CD4-positive, alpha-beta memory T cell (primary cell): Measurements from ENCODE around the gene TRIM23. TPM values are rescaled to one million over a fixed set of nuclear protein-coding genes. Genes with fewer than 3 reads are reported as not detected.

Experiments used
- CTCF ChIA-PET: fragments of 350-600 bp; sonication (Branson Sonifier 250); formaldehyde crosslinking; loops from one replicate; lab custom pipeline; 2021; ENCODE audit warnings: inconsistent platforms; ENCODE audit not compliant: partially characterized antibody; lab: Charles Lee
- POLR2A ChIA-PET: fragments of 350-600 bp; sonication (Branson Sonifier 250); formaldehyde crosslinking; loops from one replicate; lab custom pipeline; 2021; ENCODE audit not compliant: partially characterized antibody; lab: Charles Lee
- DNase-seq, 5 donors: peaks; one replicate each; pipeline versions ENCODE4 v3.0.0 to v3.0.0-alpha.2; 2020 to 2022; ENCODE audit warnings: mixed read lengths in 1 of 5
- H3K27ac ChIP-seq: one replicate; pipeline ENCODE4 v1.7.0; 2013; ENCODE audit warnings: low read depth, low read length
- H3K27me3 ChIP-seq: 2 replicates; pipeline ENCODE4 v1.7.0; 2013; ENCODE audit warnings: mild to moderate bottlenecking, low read length, moderate library complexity; ENCODE audit not compliant: insufficient read depth
- H3K36me3 ChIP-seq: 2 replicates; pipeline ENCODE4 v1.7.0; 2013; ENCODE audit warnings: mild to moderate bottlenecking, low read length, moderate library complexity; ENCODE audit not compliant: insufficient read depth
- H3K4me1 ChIP-seq: 2 replicates; pipeline ENCODE4 v1.7.0; 2013; ENCODE audit warnings: mild to moderate bottlenecking, low read length, moderate library complexity; ENCODE audit not compliant: insufficient read depth
- H3K4me3 ChIP-seq, 2 donors: one replicate each; pipeline ENCODE4 v1.7.0; 2013; ENCODE audit warnings: low read length in 2 of 2, mild to moderate bottlenecking in 1 of 2
- H3K9me3 ChIP-seq, 2 donors: one replicate each; pipeline ENCODE4 v1.7.0; 2013; ENCODE audit warnings: low read length in 2 of 2, control low read depth in 1 of 2; ENCODE audit not compliant: control insufficient read depth in 1 of 2
- H3K27ac Mint-ChIP-seq, 7 donors: one replicate each; pipeline ENCODE4 v1.8.0; 2020 to 2021; ENCODE audit warnings: mixed read lengths in 7 of 7, mild to moderate bottlenecking in 6 of 7, inconsistent platforms in 3 of 7, moderate library complexity in 3 of 7
- H3K27me3 Mint-ChIP-seq, 2 donors: one replicate each; pipeline ENCODE4 v1.8.0; 2020 to 2021; ENCODE audit warnings: mixed read lengths in 2 of 2
- H3K36me3 Mint-ChIP-seq, 2 donors: one replicate each; pipeline ENCODE4 v1.8.0; 2020 to 2021; ENCODE audit warnings: mixed read lengths in 2 of 2, inconsistent platforms in 1 of 2, mild to moderate bottlenecking in 1 of 2
- H3K4me1 Mint-ChIP-seq, 4 donors: one replicate each; pipeline ENCODE4 v1.8.0; 2020 to 2021; ENCODE audit warnings: mixed read lengths in 4 of 4, mild to moderate bottlenecking in 1 of 4
- H3K4me3 Mint-ChIP-seq, 8 donors: one replicate each; pipeline ENCODE4 v1.8.0; 2020 to 2021; ENCODE audit warnings: mixed read lengths in 8 of 8, mild to moderate bottlenecking in 7 of 8, moderate library complexity in 6 of 8, inconsistent platforms in 3 of 8
- H3K9me3 Mint-ChIP-seq, 8 donors: one replicate each; pipeline ENCODE4 v1.8.0; 2020 to 2021; ENCODE audit warnings: mixed read lengths in 8 of 8, mild to moderate bottlenecking in 5 of 8, inconsistent platforms in 3 of 8, moderate library complexity in 1 of 8
- intact Hi-C: fragments of 100-400 bp; cut with micrococcal nuclease; formaldehyde crosslinking; loops from one replicate; pipeline ENCODE4 v1.15.1; 2023
- polyA plus RNA-seq, 2 donors: library from polyadenylated mRNA; unstranded; fragments of 300-500 nt; fragmentation: Illumina TruSeq; gene quantifications; one replicate each; pipeline ENCODE4 v1.2.3, GENCODE V29; 2021
- total RNA-seq, 2 experiments: library from RNA; stranded (reverse); gene quantifications; one replicate each; pipeline ENCODE4 v1.2.3, GENCODE V29; 2021

TRIM23 gene
- total and polyA plus RNA-seq, 4 experiments from 2014 or later: 10.2 to 25.4 (median 17.2) TPM

GRCh38 chr5:65646938-65647337 lies 22.8 kb upstream of the TRIM23 start:
- Mint-ChIP-seq H3K27me3 (no peaks in the 10 kb centered on the region), H3K4me3 (no peak overlapping the region), H3K9me3 (no peaks in the 10 kb centered on the region), H3K27ac (peak overlapping the region in 2 of 7 donors; percentile 51 to 64), H3K36me3 (peaks cover 18 to 31% of the 10 kb centered on the region in 2 donors), H3K4me1 (peaks cover 0 to 3% (median 1%) of the 10 kb centered on the region in 4 donors)
- Histone ChIP-seq H3K36me3 (no peaks in the 10 kb centered on the region), H3K27ac (no peak overlapping the region), H3K4me3 (no peak overlapping the region), H3K27me3 (no peaks in the 10 kb centered on the region), H3K9me3 (no peaks in the 10 kb centered on the region), H3K4me1 (no peaks in the 10 kb centered on the region)
- CTCF ChIA-PET: no interaction called here
- POLR2A ChIA-PET: no interaction called here
- DNase-seq: no peak
- intact Hi-C loops: no loop called here

- H3K4me1 Mint-ChIP-seq: peaks cover 0 to 4% (median under 1%) of the 10 kb centered on the region in 4 donors
- H3K27ac ChIP-seq: no peak overlapping the region
- no peak overlapping the region for H3K4me3 ChIP-seq
- no peaks in the 10 kb centered on the region for H3K4me1 ChIP-seq
- no peaks in the 10 kb centered on the region for H3K27me3 ChIP-seq
- H3K36me3 ChIP-seq: peaks cover 13% of the 10 kb centered on the region
- no peaks in the 10 kb centered on the region for H3K27me3 Mint-ChIP-seq
- CTCF ChIA-PET: no interaction called here
- no peak for DNase-seq
- H3K27ac Mint-ChIP-seq: no peak overlapping the region
- POLR2A ChIA-PET: interaction anchor here (0.7 kb wide), 1 partner anchor 16 kb away, joined by 4 read pairs; the partner anchor contains the start of genes SHLD3, TRAPPC13 and TRIM23
- H3K36me3 Mint-ChIP-seq: peaks cover 25 to 37% of the 10 kb centered on the region in 2 donors
- H3K9me3 Mint-ChIP-seq: no peaks in the 10 kb centered on the region
- H3K9me3 ChIP-seq: no peaks in the 10 kb centered on the region
- H3K4me3 Mint-ChIP-seq: no peak overlapping the region
- intact Hi-C loops: no loop called here
These were observed 16.1 kb upstream of the TRIM23 start for GRCh38 chr5:65640240-65640639.

GRCh38 chr5:65630981-65631380 lies 6.8 kb upstream of the TRIM23 start:
- Histone ChIP-seq H3K36me3 (peaks cover 10% of the 10 kb centered on the region), H3K9me3 (no peaks in the 10 kb centered on the region), H3K27me3 (no peaks in the 10 kb centered on the region), H3K27ac (no peak overlapping the region), H3K4me1 (peaks cover 5% of the 10 kb centered on the region), H3K4me3 (no peak overlapping the region)
- Mint-ChIP-seq H3K36me3 (peaks cover 12 to 33% of the 10 kb centered on the region in 2 donors), H3K4me1 (peaks cover 12 to 26% (median 18%) of the 10 kb centered on the region in 4 donors), H3K4me3 (no peak overlapping the region), H3K27ac (peak overlapping the region in 3 of 7 donors; percentile 4 to 24 (median 19)), H3K9me3 (no peaks in the 10 kb centered on the region), H3K27me3 (no peaks in the 10 kb centered on the region)
- CTCF ChIA-PET: no interaction called here
- POLR2A ChIA-PET: no interaction called here
- no peak for DNase-seq
- intact Hi-C loops: no loop called here

GRCh38 chr5:65625743-65626142 lies 1.6 kb upstream of the TRIM23 start:
- peak overlapping the region; percentile 74 to 98 for H3K4me3 ChIP-seq
- POLR2A ChIA-PET: interaction anchor here (0.9 to 3.4 kb wide), 3 partner anchors 63 to 299 kb away, joined by 3 to 70 read pairs (median 7); partner anchors contain the start of genes CENPK and PPWD1
- peak overlapping the region; percentile 26 to 100 (median 98) for H3K4me3 Mint-ChIP-seq
- peaks cover 0 to 2% (median 0%) of the 10 kb centered on the region in 8 donors for H3K9me3 Mint-ChIP-seq
- no peak for DNase-seq
- CTCF ChIA-PET: interaction anchor here (0.8 to 1.0 kb wide), 2 partner anchors 16 to 62 kb away, joined by 3 read pairs; partner anchors contain the start of genes CENPK and PPWD1
- peaks cover 9 to 40% of the 10 kb centered on the region in 2 donors for H3K36me3 Mint-ChIP-seq
- peak overlapping the region; percentile 32 to 100 (median 99) for H3K27ac Mint-ChIP-seq
- H3K27me3 Mint-ChIP-seq: peaks cover 2 to 3% of the 10 kb centered on the region in 2 donors
- H3K27ac ChIP-seq: peak overlapping the region; percentile 79
- H3K36me3 ChIP-seq: peaks cover 6% of the 10 kb centered on the region
- intact Hi-C loops: loop anchor here (2.0 kb wide), 2 partner anchors 519 to 857 kb away; partner anchors contain the start of genes CWC27, SREK1 and SREK1IP1
- no peaks in the 10 kb centered on the region for H3K9me3 ChIP-seq
- peaks cover 29 to 62% (median 42%) of the 10 kb centered on the region in 4 donors for H3K4me1 Mint-ChIP-seq
- H3K27me3 ChIP-seq: no peaks in the 10 kb centered on the region
- peaks cover 34% of the 10 kb centered on the region for H3K4me1 ChIP-seq

- Mint-ChIP-seq H3K9me3 (peaks cover 0 to 2% (median 0%) of the 10 kb centered on the region in 8 donors), H3K27me3 (peaks cover 2 to 3% of the 10 kb centered on the region in 2 donors), H3K27ac (peak within 1 kb of the TSS; percentile 97 to 100 (median 99)), H3K4me1 (peaks cover 28 to 68% (median 42%) of the 10 kb centered on the region in 4 donors), H3K36me3 (peaks cover 8 to 35% of the 10 kb centered on the region in 2 donors), H3K4me3 (peak within 1 kb of the TSS; percentile 96 to 100 (median 99))
- ChIA-PET POLR2A (interaction anchor here (0.9 to 3.4 kb wide), 11 partner anchors 16 to 857 kb away, joined by 3 to 70 read pairs (median 6); partner anchors contain the start of genes ADAMTS6, CENPK, CWC27 and NLN), CTCF (interaction anchor here (1.0 to 1.6 kb wide), 4 partner anchors 8 to 557 kb away, joined by 3 to 5 read pairs (median 3); no protein-coding TSS in a partner anchor)
- Histone ChIP-seq H3K4me3 (peak within 1 kb of the TSS; percentile 74 to 98), H3K4me1 (peaks cover 34% of the 10 kb centered on the region), H3K36me3 (peaks cover 6% of the 10 kb centered on the region), H3K9me3 (no peaks in the 10 kb centered on the region), H3K27ac (peak within 1 kb of the TSS; percentile 79), H3K27me3 (no peaks in the 10 kb centered on the region)
- DNase-seq: peak; percentile 90 to 93 (median 92)
- intact Hi-C loops: loop anchor here (1.0 to 5.0 kb wide), 7 partner anchors 38 to 856 kb away; partner anchors contain the start of genes CENPK, CWC27, ERBIN and NLN
These were observed 730 bp upstream of the TRIM23 start, which contains the start of the genes SHLD3 and TRAPPC13 for GRCh38 chr5:65624571-65625555. TSS of gene SHLD3 (plus strand) at chr5:65625027. CDS start at chr5:65629588, 4,561 bp downstream. TSS of gene TRAPPC13 (plus strand) at chr5:65625027. CDS start at chr5:65625061, 34 bp downstream.

- DNase-seq: peak in 2 of 5 donors; percentile 3 to 9
- H3K4me3 ChIP-seq: peak overlapping the region; percentile 56 to 74
- peaks cover 34% of the 10 kb centered on the region for H3K4me1 ChIP-seq
- Mint-ChIP-seq H3K27ac (peak overlapping the region; percentile 97 to 100 (median 99)), H3K9me3 (peaks cover 0 to 2% (median 0%) of the 10 kb centered on the region in 8 donors), H3K4me1 (peaks cover 28 to 74% (median 42%) of the 10 kb centered on the region in 4 donors), H3K36me3 (peaks cover 10 to 32% of the 10 kb centered on the region in 2 donors), H3K4me3 (peak overlapping the region; percentile 96 to 100 (median 99)), H3K27me3 (peaks cover 2 to 3% of the 10 kb centered on the region in 2 donors)
- H3K9me3 ChIP-seq: no peaks in the 10 kb centered on the region
- H3K27me3 ChIP-seq: no peaks in the 10 kb centered on the region
- CTCF ChIA-PET: interaction anchor here (0.9 to 1.6 kb wide), 4 partner anchors 10 to 558 kb away, joined by 3 to 5 read pairs (median 4); partner anchors contain the start of genes CENPK and PPWD1
- no peaks in the 10 kb centered on the region for H3K36me3 ChIP-seq
- intact Hi-C loops: loop anchor here (5.0 kb wide), 1 partner anchor 36 kb away; no protein-coding TSS in a partner anchor
- POLR2A ChIA-PET: interaction anchor here (0.9 to 3.4 kb wide), 11 partner anchors 11 to 855 kb away, joined by 3 to 70 read pairs (median 6); partner anchors contain the start of genes ADAMTS6, CENPK, CWC27 and NLN
- peak overlapping the region; percentile 79 for H3K27ac ChIP-seq
These were observed 651 bp downstream of the TRIM23 start for GRCh38 chr5:65623482-65623881.
